ENCODE measurements around the gene ABHD14A.

- TF ChIP-seq CTCF (IDR thresholded peaks at IDR 0.05) (no peak), POLR2A (IDR thresholded peaks at IDR 0.05) (no peak)
Observed at GRCh38 chr3:51932471-51933370, 42.1 kb upstream of the ABHD14A start.

All from Peyer's patch (tissue), 4 donors.